Measurements from ENCODE around the gene GMDS. TPM values are rescaled to one million over a fixed set of nuclear protein-coding genes. Genes with fewer than 3 reads are reported as not detected.

GMDS gene
- total RNA-seq, 1 experiment from 2014 or later, result 27.6 TPM

DNA sequence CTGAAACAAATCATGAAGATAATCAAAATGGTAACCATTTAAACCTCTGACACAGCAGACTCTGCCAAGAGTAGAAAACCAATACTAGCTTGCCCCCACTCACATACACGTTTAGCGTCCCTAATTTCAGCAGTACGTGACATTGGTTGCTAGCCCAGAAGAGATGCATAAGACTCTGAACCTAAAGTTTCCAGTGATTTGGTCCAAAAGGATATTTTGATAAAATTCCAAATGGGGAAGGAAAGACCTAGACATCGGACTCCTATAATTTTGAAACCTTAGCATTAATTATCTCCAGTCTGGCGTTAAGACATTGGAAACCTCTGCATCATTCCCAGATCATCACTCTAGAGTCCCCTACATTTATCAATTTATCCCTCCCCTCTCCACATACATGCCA is 98.1 kb downstream of the GMDS start:
- Histone ChIP-seq H3K27ac (ENCODE audit: insufficient read length, low read depth, low read length) (no peak overlapping the region), H3K56ac (ENCODE audit: insufficient read length, low read depth, low read length) (no peak overlapping the region), H3K79me2 (ENCODE audit: insufficient read depth, low read length) (no peaks in the 10 kb centered on the region), H2BK5ac (ENCODE audit: insufficient read length, low read length) (no peak overlapping the region), H3K27me3 (ENCODE audit: insufficient read depth, low read length) (no peaks in the 10 kb centered on the region), H3K4me1 (ENCODE audit: insufficient read depth, low read length) (no peaks in the 10 kb centered on the region), H3T11ph (ENCODE audit: low read length) (no peak overlapping the region), H4K91ac (ENCODE audit: insufficient read length, low read depth, low read length) (no peak overlapping the region), H2BK120ac (ENCODE audit: low read depth, low read length, poor library complexity, severe bottlenecking) (no peak overlapping the region), H3K18ac (ENCODE audit: insufficient read length, low read depth, low read length) (no peak overlapping the region), H3K14ac (ENCODE audit: insufficient read depth, low read length) (no peak overlapping the region), H4K20me1 (ENCODE audit: control insufficient read depth, insufficient read depth, insufficient read length) (no peaks in the 10 kb centered on the region), H2AFZ (ENCODE audit: low read length) (no peak overlapping the region), H3K23me2 (ENCODE audit: insufficient read length, low read depth, low read length, poor library complexity, severe bottlenecking) (no peaks in the 10 kb centered on the region), H3K9ac (ENCODE audit: extremely low read depth, insufficient read length, low read length) (no peak overlapping the region), H3K9me3 (ENCODE audit: control insufficient read depth, low read depth, low read length) (no peaks in the 10 kb centered on the region), H2BK15ac (ENCODE audit: low read depth, low read length) (no peak overlapping the region), H3K4me2 (ENCODE audit: insufficient read depth, insufficient read length, low read length) (no peak overlapping the region), H2BK12ac (ENCODE audit: insufficient read length, low read depth, low read length) (no peak overlapping the region), H4K8ac (replicated peaks; ENCODE audit: insufficient read length, low read depth, low read length) (no peak overlapping the region), H2AK5ac (ENCODE audit: insufficient read length, low read length) (no peak overlapping the region), H2BK20ac (ENCODE audit: low read depth, low read length, poor library complexity, severe bottlenecking) (no peak overlapping the region), H3K79me1 (ENCODE audit: insufficient read depth, low read depth, low read length, poor library complexity, severe bottlenecking) (no peaks in the 10 kb centered on the region), H4K5ac (ENCODE audit: insufficient read length, low read depth, low read length) (no peak overlapping the region), H3K4ac (ENCODE audit: low read depth, low read length) (no peak overlapping the region), H3K23ac (ENCODE audit: insufficient read length, low read depth, low read length) (no peak overlapping the region)
- Mint-ChIP-seq H3K4me3 (no peak overlapping the region), H3K36me3 (ENCODE audit: insufficient read depth in 1 of 3, low read depth in 3 of 3) (no peaks in the 10 kb centered on the region; a peak in 1 of 7 replicates), H3K9me3 (no peaks in the 10 kb centered on the region; a peak in 1 of 5 replicates), H3K27me3 (ENCODE audit: low read depth) (no peaks in the 10 kb centered on the region), H3K4me1 (peaks cover under 1 to 3% of the 10 kb centered on the region in 2 experiments), H3K27ac (no peak overlapping the region)
- WGBS (ENCODE audit: extremely low coverage, insufficient read length, low lambda C conversion rate), result no CpG with 5 or more reads among the region's 5 CpGs
- no peak for DNase-seq
- TF ChIP-seq, protein P1, sequence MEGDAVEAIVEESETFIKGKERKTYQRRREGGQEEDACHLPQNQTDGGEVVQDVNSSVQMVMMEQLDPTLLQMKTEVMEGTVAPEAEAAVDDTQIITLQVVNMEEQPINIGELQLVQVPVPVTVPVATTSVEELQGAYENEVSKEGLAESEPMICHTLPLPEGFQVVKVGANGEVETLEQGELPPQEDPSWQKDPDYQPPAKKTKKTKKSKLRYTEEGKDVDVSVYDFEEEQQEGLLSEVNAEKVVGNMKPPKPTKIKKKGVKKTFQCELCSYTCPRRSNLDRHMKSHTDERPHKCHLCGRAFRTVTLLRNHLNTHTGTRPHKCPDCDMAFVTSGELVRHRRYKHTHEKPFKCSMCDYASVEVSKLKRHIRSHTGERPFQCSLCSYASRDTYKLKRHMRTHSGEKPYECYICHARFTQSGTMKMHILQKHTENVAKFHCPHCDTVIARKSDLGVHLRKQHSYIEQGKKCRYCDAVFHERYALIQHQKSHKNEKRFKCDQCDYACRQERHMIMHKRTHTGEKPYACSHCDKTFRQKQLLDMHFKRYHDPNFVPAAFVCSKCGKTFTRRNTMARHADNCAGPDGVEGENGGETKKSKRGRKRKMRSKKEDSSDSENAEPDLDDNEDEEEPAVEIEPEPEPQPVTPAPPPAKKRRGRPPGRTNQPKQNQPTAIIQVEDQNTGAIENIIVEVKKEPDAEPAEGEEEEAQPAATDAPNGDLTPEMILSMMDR (conservative IDR thresholded peaks at IDR 0.05), result no peak
